Measurements from ENCODE around the gene FANCE. TPM values are rescaled to one million over a fixed set of nuclear protein-coding genes. Genes with fewer than 3 reads are reported as not detected.

FANCE gene
- total RNA-seq, 8 experiments from 2014 or later = 5.3 to 19.7 (median 9.9) TPM

- Histone ChIP-seq H3K27ac (no peak overlapping the region), H3K4me1 (replicated peaks in 1 of 2) (peaks cover 16 to 19% of the 10 kb centered on the region in 2 donors), H3K4me3 (peak overlapping the region; percentile 44 to 98 (median 83))
- 5 to 80% (median 46%) methylated on average over 1 to 3 of the region's 3 CpGs; no CpG with 5 or more reads in 2 of the 10 experiments for WGBS, 10 experiments
- in situ Hi-C loops (cut with MboI; ENCODE audit: low pct_unique_long_range_greater_than_20kb in 2 of 9, low sequenced_read_pairs in 9 of 9, unreplicated experiment in 9 of 9) = no loop called here
- ATAC-seq (replicated peaks in 6 of 8) = no peak
Observed at GRCh38 chr6:35453236-35453635, 1.1 kb downstream of the FANCE start.

DNA sequence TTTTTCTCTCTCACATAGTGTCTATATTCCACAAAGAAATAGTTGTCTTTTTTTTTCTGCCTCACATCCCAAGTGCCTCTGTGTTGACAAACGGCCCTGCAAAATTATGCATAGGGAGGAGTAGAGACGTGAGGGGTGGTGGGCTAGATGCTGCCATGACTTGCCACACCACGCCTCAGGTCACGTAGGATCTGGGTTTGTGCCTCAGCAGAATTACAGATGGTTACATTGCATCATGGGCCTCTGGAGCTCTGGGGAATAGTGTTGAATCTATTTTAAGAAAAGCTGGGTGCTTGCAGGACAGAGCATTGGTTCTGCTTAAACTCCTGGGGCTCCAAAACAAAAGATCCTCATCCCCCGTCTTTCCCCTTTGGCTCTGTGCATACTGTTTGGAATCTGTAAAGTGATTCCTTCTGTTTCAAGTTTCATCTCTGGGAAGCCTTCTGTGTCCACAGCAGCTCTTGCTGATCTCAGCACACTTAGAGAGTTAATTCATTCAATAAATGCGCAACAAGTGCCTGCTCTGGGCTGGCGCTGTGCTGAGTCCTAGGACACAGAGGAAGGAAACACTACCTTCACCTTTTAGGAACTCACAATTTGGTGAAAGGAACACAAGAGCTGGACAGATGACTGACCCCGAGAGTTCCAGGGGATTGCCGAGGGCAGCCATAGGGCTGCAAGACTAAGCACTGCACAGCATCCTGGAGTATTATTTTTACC, 2.4 kb downstream of the FANCE start:
- Histone ChIP-seq H3K4me3 (no peak overlapping the region), H3K27ac (no peak overlapping the region), H3K4me1 (replicated peaks in 1 of 2) (peaks cover 16 to 19% of the 10 kb centered on the region in 2 donors)
- WGBS, 10 experiments = 35 to 87% (median 50%) methylated on average over 3 to 6 of the region's 9 CpGs; no CpG with 5 or more reads in 2 of the 10 experiments
- in situ Hi-C loops (cut with MboI; ENCODE audit: low pct_unique_long_range_greater_than_20kb in 2 of 9, low sequenced_read_pairs in 9 of 9, unreplicated experiment in 9 of 9) = no loop called here
- peak in 3 of 8 experiments; percentile 5 to 46 (median 19) for ATAC-seq (replicated peaks in 6 of 8)

GRCh38 chr6:35457907-35458306, 5.8 kb downstream of the FANCE start:
- WGBS, 10 experiments = 79 to 100% (median 84%) methylated on average over 1 to 3 of the region's 4 CpGs; no CpG with 5 or more reads in 4 of the 10 experiments
- H3K27ac ChIP-seq = no peak overlapping the region
- ATAC-seq (replicated peaks in 6 of 8) = no peak

GRCh38 chr6:35461270-35461669, 9.1 kb downstream of the FANCE start:
- in situ Hi-C loops (cut with MboI; ENCODE audit: low pct_unique_long_range_greater_than_20kb in 2 of 9, low sequenced_read_pairs in 9 of 9, unreplicated experiment in 9 of 9) = no loop called here
- Histone ChIP-seq H3K27ac (no peak overlapping the region), H3K4me1 (replicated peaks in 1 of 2) (no peaks in the 10 kb centered on the region), H3K4me3 (no peak overlapping the region)
- no peak for ATAC-seq (replicated peaks in 6 of 8)
- 85 to 100% (median 100%) methylated on average over 1 to 3 of the region's 3 CpGs; no CpG with 5 or more reads in 2 of the 10 experiments for WGBS, 10 experiments

More at GRCh38 chr6:35457907-35458306, 5.8 kb downstream of the FANCE start:
- Histone ChIP-seq H3K4me3 (no peak overlapping the region), H3K4me1 (replicated peaks in 1 of 2) (peaks cover 16 to 19% of the 10 kb centered on the region in 2 donors)
- in situ Hi-C loops (cut with MboI; ENCODE audit: low pct_unique_long_range_greater_than_20kb in 2 of 9, low sequenced_read_pairs in 9 of 9, unreplicated experiment in 9 of 9) = no loop called here

- no peak for ATAC-seq (replicated peaks in 6 of 8)
- 83 to 100% (median 100%) methylated on average over 1 to 2 of the region's 4 CpGs; no CpG with 5 or more reads in 4 of the 10 experiments for WGBS, 10 experiments
- peaks cover 0 to 2% of the 10 kb centered on the region in 2 donors for H3K4me1 ChIP-seq (replicated peaks in 1 of 2)
- H3K4me3 ChIP-seq = no peak overlapping the region
- in situ Hi-C loops (cut with MboI; ENCODE audit: low pct_unique_long_range_greater_than_20kb in 2 of 9, low sequenced_read_pairs in 9 of 9, unreplicated experiment in 9 of 9) = no loop called here
- H3K27ac ChIP-seq = no peak overlapping the region
Observed at GRCh38 chr6:35463292-35463691, 11.2 kb downstream of the FANCE start.

DNA sequence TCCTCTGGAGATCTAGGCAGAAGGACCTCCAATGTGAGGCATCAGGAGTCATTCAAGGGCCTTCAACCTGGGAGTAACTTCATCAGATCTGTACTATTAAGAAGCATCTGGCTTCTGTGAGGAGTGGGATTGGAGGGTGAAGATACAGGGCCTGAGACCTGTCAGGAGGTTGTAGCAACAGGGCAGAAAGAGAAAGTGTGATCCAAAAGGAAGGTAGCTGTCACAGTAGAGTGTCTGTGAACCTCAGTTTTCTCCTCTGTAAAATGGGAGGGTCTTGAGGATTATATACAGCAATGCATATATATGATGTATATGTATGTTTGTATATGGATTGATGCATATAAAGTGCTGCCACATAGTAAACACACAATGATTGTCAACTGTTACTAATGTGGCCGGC, 13.5 kb downstream of the FANCE start:
- H3K4me1 ChIP-seq (replicated peaks in 1 of 2) = peaks cover 11% of the 10 kb centered on the region in 2 donors
- H3K4me3 ChIP-seq = no peak overlapping the region
- in situ Hi-C loops (cut with MboI; ENCODE audit: low pct_unique_long_range_greater_than_20kb in 2 of 9, low sequenced_read_pairs in 9 of 9, unreplicated experiment in 9 of 9) = no loop called here
- WGBS, 10 experiments = 100% methylated on average over 1 of the region's 1 CpG; no CpG with 5 or more reads in 5 of the 10 experiments
- no peak for ATAC-seq (replicated peaks in 6 of 8)
- no peak overlapping the region for H3K27ac ChIP-seq

- in situ Hi-C loops (cut with MboI; ENCODE audit: low pct_unique_long_range_greater_than_20kb in 2 of 9, low sequenced_read_pairs in 9 of 9, unreplicated experiment in 9 of 9) = no loop called here
- peak; percentile 67 to 96 (median 90) for ATAC-seq (replicated peaks in 6 of 8)
- Histone ChIP-seq H3K4me3 (peak within 1 kb of the TSS; percentile 66 to 90 (median 73)), H3K4me1 (replicated peaks in 1 of 2) (peaks cover 12 to 13% of the 10 kb centered on the region in 2 donors), H3K27ac (peak within 1 kb of the TSS; percentile 74 to 93)
- 0 to 4% (median 0%) methylated on average over 4 to 20 of the region's 86 CpGs; no CpG with 5 or more reads in 5 of the 10 experiments for WGBS, 10 experiments
Observed at GRCh38 chr6:35468181-35468979, 16.2 kb downstream of the FANCE start, which contains the start of gene RPL10A. TSS of gene RPL10A (plus strand) at chr6:35468401. CDS start at chr6:35468435, 34 bp downstream.

DNA sequence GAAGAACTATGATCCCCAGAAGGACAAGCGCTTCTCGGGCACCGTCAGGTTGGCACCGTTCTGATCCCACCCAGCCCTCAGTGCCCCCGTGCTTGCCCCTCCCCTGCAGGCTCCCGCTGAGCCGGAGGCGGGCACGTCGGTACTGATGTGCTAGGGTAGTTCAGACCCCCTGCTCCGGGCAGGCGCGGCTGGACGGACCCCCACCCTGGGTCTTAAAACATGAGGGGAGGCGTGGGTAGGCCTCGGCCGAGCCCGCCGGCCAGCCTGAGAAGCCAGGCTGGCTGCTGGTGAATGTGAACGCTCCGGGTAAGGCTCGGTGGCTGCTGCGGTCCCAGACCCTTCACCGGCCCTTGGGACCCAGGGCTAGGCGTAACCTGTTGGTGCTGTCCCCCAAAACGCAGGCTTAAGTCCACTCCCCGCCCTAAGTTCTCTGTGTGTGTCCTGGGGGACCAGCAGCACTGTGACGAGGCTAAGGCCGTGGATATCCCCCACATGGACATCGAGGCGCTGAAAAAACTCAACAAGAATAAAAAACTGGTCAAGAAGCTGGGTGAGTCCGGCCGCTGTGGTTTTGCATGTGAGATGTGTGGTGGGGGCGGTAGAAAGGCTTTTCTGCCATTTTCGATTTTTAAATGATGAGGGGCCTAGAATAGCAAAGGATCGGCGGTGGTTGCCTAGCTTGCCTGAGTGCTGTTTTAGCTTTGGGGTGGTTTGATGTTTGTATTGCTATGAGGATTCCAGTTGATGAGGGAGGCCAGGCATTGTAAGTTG, 17.0 kb downstream of the FANCE start:
- peak overlapping the region; percentile 66 to 90 (median 73) for H3K4me3 ChIP-seq
- ATAC-seq (replicated peaks in 6 of 8) = peak in 5 of 8 experiments; percentile 2 to 10 (median 6)
- WGBS, 10 experiments = 0 to 7% (median 0%) methylated on average over 2 to 9 of the region's 37 CpGs; no CpG with 5 or more reads in 5 of the 10 experiments
- H3K27ac ChIP-seq = peak overlapping the region; percentile 74 to 93
- peaks cover 12 to 13% of the 10 kb centered on the region in 2 donors for H3K4me1 ChIP-seq (replicated peaks in 1 of 2)
- in situ Hi-C loops (cut with MboI; ENCODE audit: low pct_unique_long_range_greater_than_20kb in 2 of 9, low sequenced_read_pairs in 9 of 9, unreplicated experiment in 9 of 9) = no loop called here

- in situ Hi-C loops (cut with MboI; ENCODE audit: low pct_unique_long_range_greater_than_20kb in 2 of 9, low sequenced_read_pairs in 9 of 9, unreplicated experiment in 9 of 9) = no loop called here
- peaks cover 12 to 13% of the 10 kb centered on the region in 2 donors for H3K4me1 ChIP-seq (replicated peaks in 1 of 2)
- H3K4me3 ChIP-seq = peak overlapping the region; percentile 66 to 90 (median 73)
- no peak for ATAC-seq (replicated peaks in 6 of 8)
- 0 to 50% (median 23%) methylated on average over 1 to 14 of the region's 18 CpGs for WGBS, 10 experiments
- no peak overlapping the region for H3K27ac ChIP-seq
Observed at GRCh38 chr6:35469751-35470662, 17.9 kb downstream of the FANCE start.

GRCh38 chr6:35470663-35471120, 18.6 kb downstream of the FANCE start:
- ATAC-seq (replicated peaks in 6 of 8) = no peak
- 0 to 86% (median 61%) methylated on average over 1 to 3 of the region's 3 CpGs; no CpG with 5 or more reads in 1 of the 10 experiments for WGBS, 10 experiments
- in situ Hi-C loops (cut with MboI; ENCODE audit: low pct_unique_long_range_greater_than_20kb in 2 of 9, low sequenced_read_pairs in 9 of 9, unreplicated experiment in 9 of 9) = no loop called here
- H3K4me1 ChIP-seq (replicated peaks in 1 of 2) = peaks cover 12 to 13% of the 10 kb centered on the region in 2 donors
- peak overlapping the region in 1 of 5 donors; percentile 66 for H3K4me3 ChIP-seq
- H3K27ac ChIP-seq = no peak overlapping the region

- in situ Hi-C loops (cut with MboI; ENCODE audit: low pct_unique_long_range_greater_than_20kb in 2 of 9, low sequenced_read_pairs in 9 of 9, unreplicated experiment in 9 of 9) = no loop called here
- ATAC-seq (replicated peaks in 6 of 8) = no peak
- Histone ChIP-seq H3K4me3 (no peak overlapping the region), H3K4me1 (replicated peaks in 1 of 2) (peaks cover 12 to 14% of the 10 kb centered on the region in 2 donors), H3K27ac (no peak overlapping the region)
- 0 to 100% (median 79%) methylated on average over 1 to 6 of the region's 8 CpGs; no CpG with 5 or more reads in 2 of the 10 experiments for WGBS, 10 experiments
Observed at GRCh38 chr6:35471836-35472345, 19.8 kb downstream of the FANCE start.

All from motor neuron (in vitro differentiated cells).